Esophagus squamous epithelium (tissue), 5 donors: ENCODE results near the gene CYS1. TPM values are rescaled to one million over a fixed set of nuclear protein-coding genes. Genes with fewer than 3 reads are reported as not detected.

Source experiments
- DNase-seq: peaks from one replicate; lab custom pipeline; 2025; lab: John Stamatoyannopoulos, UW
- H3K27ac ChIP-seq, 4 donors: fragments of 200-600 bp; sonication (generic); one replicate each; pipeline ENCODE4 v1.5.1; 2016 to 2019; ENCODE audit warnings: mild to moderate bottlenecking in 1 of 4
- H3K27me3 ChIP-seq, 4 donors: fragments of 200-600 bp; sonication (generic); 1 replicate in 3 of 4; 2 replicates in 1 of 4; pipeline versions ENCODE4 v1.5.1 to v1.6.0; 2017 to 2021; ENCODE audit warnings: antibody characterized with exemption in 1 of 4
- H3K36me3 ChIP-seq, 3 donors: fragments of 200-600 bp; sonication (generic); one replicate each; pipeline ENCODE4 v1.5.1; 2016 to 2019
- H3K4me1 ChIP-seq, 3 donors: fragments of 200-600 bp; sonication (generic); one replicate each; pipeline ENCODE4 v1.5.1; 2017 to 2019
- H3K4me3 ChIP-seq, 4 donors: fragments of 200-600 bp; sonication (generic); 1 replicate in 3 of 4; 2 replicates in 1 of 4; pipeline ENCODE4 v1.5.1; 2016 to 2019; ENCODE audit warnings: mild to moderate bottlenecking in 2 of 4, moderate library complexity in 1 of 4
- H3K9me3 ChIP-seq, 3 donors: fragments of 200-600 bp; sonication (generic); one replicate each; pipeline ENCODE4 v1.5.1; 2016 to 2019
- POLR2A ChIP-seq, 4 donors: fragments of 450-650 bp; IDR thresholded peaks; one replicate each; pipeline ENCODE4 v1.6.1; 2017; ENCODE audit warnings: antibody characterized with exemption in 4 of 4, mild to moderate bottlenecking in 4 of 4, moderate library complexity in 3 of 4
- WGBS, 2 donors: methylation state at CpG; one replicate each; pipeline ENCODE4 v1.1.5; 2018; 5-methylcytosine and 5-hydroxymethylcytosine counted together
- intact Hi-C: fragments of 100-400 bp; cut with DNase I; formaldehyde crosslinking; loops from one replicate; pipeline ENCODE4 v1.15.0; 2022
- total RNA-seq, 4 donors: library from RNA; depleted of rRNA; stranded (reverse); fragments of >200 nt; gene quantifications; one replicate each; pipeline ENCODE4 v1.1.0, GENCODE V29; 2016
- TF ChIP-seq, protein P1 (sequence below), 6 experiments: fragments of 450-650 bp in 4 of 6; fragments of 200-600 bp in 2 of 6; sonication (generic) in 2 of 6; IDR thresholded peaks; one replicate each; pipeline ENCODE4 v1.5.1; 2016 to 2019; ENCODE audit warnings: antibody characterized with exemption in 6 of 6, mild to moderate bottlenecking in 4 of 6, moderate library complexity in 4 of 6
- donor health status: DM: yes; HTN: yes; CAD: no.

CYS1 gene
- total RNA-seq, 4 donors from 2014 or later, result 0.09 to 2.5 (median 0.80) TPM

DNA sequence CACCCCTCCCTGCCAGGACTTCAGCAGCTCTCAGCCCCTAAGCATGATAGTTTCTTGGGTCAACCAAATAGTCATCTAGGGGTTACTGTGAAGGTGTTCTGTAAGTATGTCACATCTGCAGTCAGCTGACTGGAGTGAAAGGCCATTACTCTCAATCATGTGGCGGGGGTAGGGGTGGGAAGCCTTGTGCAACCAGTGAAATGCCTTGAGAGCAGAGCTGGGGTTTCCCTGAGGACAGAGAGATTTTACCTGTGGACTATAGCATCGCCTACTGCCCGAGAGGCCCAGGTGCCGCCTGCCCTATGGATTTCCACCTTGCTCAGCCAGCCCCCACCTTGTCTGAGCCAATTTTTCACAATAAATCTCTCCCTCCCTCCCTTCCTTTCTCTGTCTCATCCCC, 57.8 kb downstream of the CYS1 start:
- Histone ChIP-seq H3K27ac (no peak overlapping the region), H3K36me3 (no peaks in the 10 kb centered on the region), H3K4me1 (peaks cover 0 to 14% (median 12%) of the 10 kb centered on the region in 3 donors), H3K27me3 (no peaks in the 10 kb centered on the region), H3K4me3 (no peak overlapping the region), H3K9me3 (no peaks in the 10 kb centered on the region)
- no peak for DNase-seq
- intact Hi-C loops, result no loop called here
- TF ChIP-seq, protein P1, sequence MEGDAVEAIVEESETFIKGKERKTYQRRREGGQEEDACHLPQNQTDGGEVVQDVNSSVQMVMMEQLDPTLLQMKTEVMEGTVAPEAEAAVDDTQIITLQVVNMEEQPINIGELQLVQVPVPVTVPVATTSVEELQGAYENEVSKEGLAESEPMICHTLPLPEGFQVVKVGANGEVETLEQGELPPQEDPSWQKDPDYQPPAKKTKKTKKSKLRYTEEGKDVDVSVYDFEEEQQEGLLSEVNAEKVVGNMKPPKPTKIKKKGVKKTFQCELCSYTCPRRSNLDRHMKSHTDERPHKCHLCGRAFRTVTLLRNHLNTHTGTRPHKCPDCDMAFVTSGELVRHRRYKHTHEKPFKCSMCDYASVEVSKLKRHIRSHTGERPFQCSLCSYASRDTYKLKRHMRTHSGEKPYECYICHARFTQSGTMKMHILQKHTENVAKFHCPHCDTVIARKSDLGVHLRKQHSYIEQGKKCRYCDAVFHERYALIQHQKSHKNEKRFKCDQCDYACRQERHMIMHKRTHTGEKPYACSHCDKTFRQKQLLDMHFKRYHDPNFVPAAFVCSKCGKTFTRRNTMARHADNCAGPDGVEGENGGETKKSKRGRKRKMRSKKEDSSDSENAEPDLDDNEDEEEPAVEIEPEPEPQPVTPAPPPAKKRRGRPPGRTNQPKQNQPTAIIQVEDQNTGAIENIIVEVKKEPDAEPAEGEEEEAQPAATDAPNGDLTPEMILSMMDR (IDR thresholded peaks at IDR 0.05), result no peak
- TF ChIP-seq POLR2A (IDR thresholded peaks at IDR 0.05), result no peak
- 91 to 92% methylated on average over 4 of the region's 4 CpGs for WGBS, 2 donors

DNA sequence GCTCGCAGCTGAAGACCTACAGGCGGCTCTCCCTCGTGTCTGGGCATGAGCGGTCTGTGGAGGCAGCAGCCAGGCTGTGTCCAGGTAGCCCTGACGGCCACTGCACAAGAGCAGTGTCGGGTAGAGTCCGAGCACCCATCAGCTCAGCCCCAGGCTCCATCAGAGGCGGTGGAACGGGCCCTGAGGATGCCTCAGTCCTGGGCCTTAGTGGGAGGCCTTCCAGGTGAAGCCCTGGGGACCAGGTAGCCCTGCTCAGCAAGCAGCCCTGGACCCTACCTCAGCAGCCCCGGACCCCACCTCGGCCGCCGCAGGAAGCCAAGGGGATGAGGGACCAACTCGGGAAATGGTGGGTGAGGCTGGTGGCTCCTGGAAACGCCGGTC, 58.2 kb downstream of the CYS1 start:
- Histone ChIP-seq H3K9me3 (no peaks in the 10 kb centered on the region), H3K27me3 (no peaks in the 10 kb centered on the region), H3K27ac (no peak overlapping the region), H3K36me3 (no peaks in the 10 kb centered on the region), H3K4me1 (peaks cover 0 to 14% (median 12%) of the 10 kb centered on the region in 3 donors), H3K4me3 (no peak overlapping the region)
- TF ChIP-seq POLR2A (IDR thresholded peaks at IDR 0.05), result no peak
- TF ChIP-seq, protein P1 (IDR thresholded peaks at IDR 0.05), result no peak
- 56 to 90% methylated on average over 3 to 4 of the region's 16 CpGs for WGBS, 2 donors
- DNase-seq, result no peak
- intact Hi-C loops, result no loop called here

DNA sequence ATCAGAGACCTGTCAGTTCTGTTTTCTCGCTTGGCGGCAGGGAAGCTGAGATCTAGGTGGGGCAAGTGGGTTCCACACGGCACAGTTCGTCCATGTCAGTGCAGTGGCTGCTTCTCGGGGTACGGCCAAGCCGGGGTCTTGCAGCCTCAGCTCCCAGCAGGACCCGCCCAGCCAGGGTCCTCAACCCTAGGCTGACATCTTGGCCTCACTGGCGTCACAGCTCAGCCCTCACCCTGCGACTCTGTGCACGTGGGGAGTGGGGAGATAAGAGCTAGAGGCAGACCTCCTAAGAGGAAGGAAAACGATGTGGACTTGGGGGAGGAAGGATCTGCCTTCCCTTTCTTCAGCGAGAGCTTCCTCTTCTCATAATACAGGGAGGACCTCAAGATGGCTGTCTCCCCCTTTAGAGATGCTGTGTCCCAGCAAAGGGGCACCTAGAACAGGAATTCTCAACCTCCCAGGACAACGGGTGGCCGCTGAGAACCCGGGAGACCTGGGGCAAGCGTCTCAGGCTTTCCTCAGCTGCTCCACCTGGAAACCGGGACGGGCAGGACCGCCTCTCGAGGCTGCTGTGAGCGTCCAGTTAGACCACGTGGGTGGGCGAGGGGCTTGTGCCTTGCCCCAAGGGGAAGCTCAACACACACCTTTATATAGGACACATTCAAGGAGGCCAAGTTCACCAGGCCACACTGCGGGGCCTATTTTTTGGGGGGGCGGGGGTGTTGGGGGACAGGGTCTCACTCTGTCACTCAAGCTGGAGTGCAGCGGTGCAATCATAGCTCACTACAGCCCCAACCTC, 60.4 kb downstream of the CYS1 start:
- WGBS, 2 donors, result 27 to 94% methylated on average over 2 to 7 of the region's 27 CpGs
- H3K4me3 ChIP-seq, result no peak overlapping the region
- no peak for DNase-seq
- H3K27me3 ChIP-seq, result no peaks in the 10 kb centered on the region
- peak overlapping the region in 2 of 4 donors; percentile 9 to 38 for H3K27ac ChIP-seq
- no peak for TF ChIP-seq POLR2A (IDR thresholded peaks at IDR 0.05)
- TF ChIP-seq, protein P1 (IDR thresholded peaks at IDR 0.05), result no peak
- H3K9me3 ChIP-seq, result no peaks in the 10 kb centered on the region
- H3K36me3 ChIP-seq, result no peaks in the 10 kb centered on the region
- intact Hi-C loops, result no loop called here
- peaks cover 0 to 14% (median 12%) of the 10 kb centered on the region in 3 donors for H3K4me1 ChIP-seq

DNA sequence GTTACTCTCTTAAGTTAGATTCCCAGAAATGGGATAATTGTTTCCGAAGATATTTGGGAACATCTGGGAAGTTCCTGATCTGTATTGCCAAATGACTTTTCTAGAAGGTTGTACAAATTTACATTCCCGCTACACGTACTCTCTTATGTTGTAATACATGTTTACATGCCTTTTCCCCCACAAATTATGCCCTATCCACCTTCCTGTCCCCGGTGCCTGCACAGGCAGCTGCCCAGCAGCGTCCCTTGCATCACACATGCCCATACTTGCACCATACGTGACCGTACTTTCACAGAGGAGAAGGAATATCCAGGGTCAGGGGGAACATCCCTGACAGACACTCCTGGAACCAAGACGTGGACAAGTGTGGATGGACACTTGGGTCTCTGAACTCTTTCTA, 61.0 kb downstream of the CYS1 start:
- Histone ChIP-seq H3K36me3 (no peaks in the 10 kb centered on the region), H3K4me1 (peaks cover 0 to 14% (median 12%) of the 10 kb centered on the region in 3 donors), H3K27me3 (no peaks in the 10 kb centered on the region), H3K4me3 (no peak overlapping the region), H3K9me3 (no peaks in the 10 kb centered on the region), H3K27ac (peak overlapping the region in 2 of 4 donors; percentile 9 to 38)
- TF ChIP-seq, protein P1 (IDR thresholded peaks at IDR 0.05), result no peak
- peak in 1 of 4 donors; percentile 11 for TF ChIP-seq POLR2A (IDR thresholded peaks at IDR 0.05)
- intact Hi-C loops, result no loop called here
- 20 to 30% methylated on average over 6 of the region's 8 CpGs for WGBS, 2 donors
- no peak for DNase-seq

DNA sequence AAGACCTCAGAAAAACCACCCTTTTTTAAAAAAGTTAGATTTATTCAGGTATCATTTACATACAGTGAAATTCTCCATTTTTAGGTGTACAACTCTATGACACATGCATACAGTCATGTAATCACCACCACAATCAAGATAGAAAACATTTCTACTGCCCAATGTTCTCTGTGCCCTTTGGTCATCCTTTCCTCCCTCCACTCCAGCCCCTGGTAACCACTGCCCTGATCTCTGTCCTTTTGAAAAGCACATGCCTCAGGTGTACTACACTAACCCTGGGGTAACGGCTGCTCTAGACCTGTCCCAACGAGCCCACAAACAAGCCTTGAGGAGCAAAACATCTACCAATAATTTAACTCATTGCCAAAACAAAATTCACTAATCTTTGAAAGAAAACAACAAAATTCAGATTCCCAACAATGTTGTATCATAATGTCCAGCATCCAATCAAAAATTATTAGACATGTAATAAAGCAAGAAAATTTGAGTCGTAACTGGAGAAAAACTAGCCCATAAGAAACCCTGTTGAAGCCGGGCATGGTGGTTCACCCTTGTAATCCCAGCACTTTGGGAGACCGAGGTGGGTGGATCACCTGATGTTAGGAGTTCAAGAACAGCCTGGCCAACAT, 62.8 kb downstream of the CYS1 start:
- Histone ChIP-seq H3K27ac (no peak overlapping the region), H3K4me1 (peaks cover 0 to 14% (median 12%) of the 10 kb centered on the region in 3 donors), H3K4me3 (no peak overlapping the region), H3K36me3 (no peaks in the 10 kb centered on the region), H3K27me3 (no peaks in the 10 kb centered on the region), H3K9me3 (peaks cover 0 to 6% (median 0%) of the 10 kb centered on the region in 3 donors)
- TF ChIP-seq, protein P1 (IDR thresholded peaks at IDR 0.05), result no peak
- no peak for TF ChIP-seq POLR2A (IDR thresholded peaks at IDR 0.05)
- WGBS, 2 donors, result 75 to 100% methylated on average over 3 to 5 of the region's 5 CpGs
- DNase-seq, result no peak
- intact Hi-C loops, result no loop called here
